Right renal cortex interstitium (tissue), 3 donors: Measurements from ENCODE around the gene ZNF410. TPM values are rescaled to one million over a fixed set of nuclear protein-coding genes. Genes with fewer than 3 reads are reported as not detected.
"Not testable (repeated sequence)": the region's sequence is repeated elsewhere in the genome, so short reads cannot be mapped to it uniquely, and the experiment has no call there.

Source experiments
- DNase-seq, 3 donors: peaks; one replicate each; pipeline ENCODE4 v3.0.0-alpha.2; 2013; ENCODE audit warnings: low read depth in 3 of 3, low spot score in 2 of 3
- polyA plus RNA-seq, 3 donors: library from polyadenylated mRNA; unstranded; fragments of 120-200 nt; gene quantifications; one replicate each; pipeline ENCODE4 v1.2.1, GENCODE V29; 2013; ENCODE audit not compliant: insufficient read length in 3 of 3

Gene ZNF410, protein sequence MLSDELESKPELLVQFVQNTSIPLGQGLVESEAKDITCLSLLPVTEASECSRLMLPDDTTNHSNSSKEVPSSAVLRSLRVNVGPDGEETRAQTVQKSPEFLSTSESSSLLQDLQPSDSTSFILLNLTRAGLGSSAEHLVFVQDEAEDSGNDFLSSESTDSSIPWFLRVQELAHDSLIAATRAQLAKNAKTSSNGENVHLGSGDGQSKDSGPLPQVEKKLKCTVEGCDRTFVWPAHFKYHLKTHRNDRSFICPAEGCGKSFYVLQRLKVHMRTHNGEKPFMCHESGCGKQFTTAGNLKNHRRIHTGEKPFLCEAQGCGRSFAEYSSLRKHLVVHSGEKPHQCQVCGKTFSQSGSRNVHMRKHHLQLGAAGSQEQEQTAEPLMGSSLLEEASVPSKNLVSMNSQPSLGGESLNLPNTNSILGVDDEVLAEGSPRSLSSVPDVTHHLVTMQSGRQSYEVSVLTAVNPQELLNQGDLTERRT
- polyA plus RNA-seq: 10 to 100 TPM; 57.7 to 62.2 (median 60.8) TPM

GRCh38 chr14:73886449-73887317 is at the start of gene ZNF410:
Gene ZNF410 (plus strand): TSS chr14:73886859. CDS start chr14:73892176, 5,317 bp downstream.
- peak; percentile 82 to 87 (median 86) for DNase-seq

DNA sequence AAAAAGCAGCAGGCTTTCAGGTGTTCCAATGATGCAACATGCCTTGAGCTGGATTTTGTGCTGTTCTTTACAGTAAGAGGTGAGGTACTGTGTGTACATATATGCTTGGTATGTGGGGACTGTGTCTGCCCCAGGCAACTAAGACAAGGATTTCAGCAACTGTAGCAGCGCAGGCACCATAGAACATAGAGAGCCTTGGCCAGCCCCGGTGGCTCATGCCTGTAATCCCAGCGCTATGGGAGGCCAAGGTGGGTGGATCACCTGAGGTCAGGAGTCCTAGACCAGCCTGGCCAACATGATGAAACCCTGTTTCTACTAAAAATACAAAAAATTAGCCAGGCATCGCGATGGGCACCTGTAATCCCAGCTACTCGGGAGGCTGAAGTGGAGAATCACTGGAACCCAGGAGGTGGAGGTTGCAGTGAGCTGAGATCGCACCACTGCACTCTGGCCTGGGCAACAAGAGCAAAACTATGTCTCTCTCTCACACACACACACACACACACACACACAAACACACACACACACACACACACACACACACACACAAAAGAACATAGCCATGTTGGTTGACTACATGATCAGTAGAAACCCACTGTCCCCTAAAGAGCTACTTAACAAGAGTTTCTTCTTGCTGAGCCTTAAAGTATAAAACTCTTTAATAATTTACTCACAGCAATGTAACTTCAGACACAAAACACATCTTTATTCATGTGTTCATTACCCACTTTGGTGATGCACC is 48.2 kb upstream of the ZNF410 start:
- DNase-seq: not testable (repeated sequence)

DNA sequence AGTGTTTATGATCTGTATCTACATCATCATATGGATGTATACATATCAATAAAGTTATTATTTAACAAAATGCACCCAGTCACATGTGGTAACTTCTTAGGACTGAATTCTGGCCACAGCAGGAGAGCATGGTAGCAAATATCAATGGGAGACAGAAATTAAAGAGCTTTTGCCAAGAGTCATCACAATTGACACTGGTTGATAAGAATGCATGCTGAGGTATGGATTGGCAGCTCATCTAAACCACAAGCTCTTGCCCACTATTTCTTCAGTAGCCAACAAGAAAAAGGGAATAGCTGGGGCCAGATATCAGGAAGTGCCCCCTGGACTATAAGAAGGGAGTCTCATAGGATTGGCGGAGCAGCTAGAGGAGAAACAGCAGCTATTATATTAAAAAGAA is 44.5 kb upstream of the ZNF410 start:
- DNase-seq: no peak

DNA sequence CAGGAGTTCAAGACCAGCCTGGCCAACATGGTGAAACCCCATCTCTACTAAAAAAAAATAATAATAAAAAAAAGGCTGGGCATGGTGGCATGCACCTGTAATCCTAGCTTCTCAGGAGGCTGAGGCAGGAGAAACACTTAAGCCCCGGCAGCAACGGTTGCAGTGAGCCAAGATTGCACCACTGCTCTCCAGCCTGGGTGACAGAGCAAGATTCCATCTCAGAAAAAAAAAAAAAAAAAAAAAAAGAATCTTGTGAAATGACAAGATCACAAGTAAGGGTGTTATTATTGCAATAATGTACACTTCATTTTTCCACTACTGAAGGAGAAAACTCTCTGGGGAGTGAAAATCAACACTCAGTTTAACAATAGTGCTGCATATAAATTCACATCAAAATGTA is 43.8 kb upstream of the ZNF410 start:
- DNase-seq: no peak

DNA sequence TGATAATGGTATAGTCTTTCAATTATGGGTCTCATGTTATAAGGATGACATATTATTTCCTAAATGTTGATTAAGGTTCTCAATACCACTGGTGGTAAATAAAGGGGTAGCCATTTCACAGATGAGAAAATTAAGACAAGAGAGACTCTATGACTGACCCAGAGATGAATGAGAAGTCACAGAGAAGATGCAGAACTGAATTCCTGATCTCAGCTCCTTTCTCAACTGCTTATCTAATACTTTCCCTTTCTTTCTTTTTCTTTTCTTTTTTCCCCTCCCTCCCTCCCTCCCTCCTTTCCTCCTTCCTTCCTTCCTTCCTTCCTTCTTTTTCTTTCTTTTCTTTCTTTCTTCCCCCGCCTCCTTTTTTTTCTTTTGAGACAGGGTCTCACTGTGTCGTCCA is 43.4 kb upstream of the ZNF410 start:
- no peak for DNase-seq

DNA sequence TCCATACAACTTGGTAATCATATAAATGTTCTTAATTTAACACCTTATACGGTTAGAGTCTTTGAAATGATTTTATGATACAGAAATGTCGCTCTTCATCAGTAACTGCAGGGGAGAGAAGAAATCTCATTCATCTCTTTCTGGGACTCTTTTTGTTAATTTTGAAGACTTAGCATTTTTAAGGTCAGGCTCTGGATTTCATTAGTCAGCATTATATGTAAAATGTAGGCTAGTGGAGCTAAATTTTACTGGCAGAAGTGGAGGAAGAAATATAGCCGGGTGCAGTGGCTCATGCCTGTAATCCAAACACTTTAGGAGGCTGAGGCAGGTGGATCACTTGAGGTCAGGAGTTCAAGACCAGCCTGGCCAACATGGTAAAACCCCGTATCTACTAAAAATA is 39.7 kb upstream of the ZNF410 start:
- DNase-seq: no peak

GRCh38 chr14:73851000-73851399 is 35.7 kb upstream of the ZNF410 start:
- no peak for DNase-seq

- DNase-seq: peak; percentile 85 to 92 (median 91)
These were observed 34.9 kb upstream of the ZNF410 start, which contains the start of gene PTGR2 for GRCh38 chr14:73851567-73852382. Gene PTGR2 (plus strand): TSS chr14:73851831. CDS start chr14:73858863, 7,032 bp downstream.

- DNase-seq: no peak
These were observed 27.5 kb upstream of the ZNF410 start for GRCh38 chr14:73859145-73859544.

- DNase-seq: no peak
These were observed 25.6 kb upstream of the ZNF410 start for GRCh38 chr14:73861073-73861472.

- DNase-seq: no peak
These were observed 24.2 kb upstream of the ZNF410 start for GRCh38 chr14:73862480-73862879.

GRCh38 chr14:73863209-73863608 is 23.4 kb upstream of the ZNF410 start:
- DNase-seq: no peak

- DNase-seq: no peak
These were observed 21.0 kb upstream of the ZNF410 start for GRCh38 chr14:73865534-73866113.

DNA sequence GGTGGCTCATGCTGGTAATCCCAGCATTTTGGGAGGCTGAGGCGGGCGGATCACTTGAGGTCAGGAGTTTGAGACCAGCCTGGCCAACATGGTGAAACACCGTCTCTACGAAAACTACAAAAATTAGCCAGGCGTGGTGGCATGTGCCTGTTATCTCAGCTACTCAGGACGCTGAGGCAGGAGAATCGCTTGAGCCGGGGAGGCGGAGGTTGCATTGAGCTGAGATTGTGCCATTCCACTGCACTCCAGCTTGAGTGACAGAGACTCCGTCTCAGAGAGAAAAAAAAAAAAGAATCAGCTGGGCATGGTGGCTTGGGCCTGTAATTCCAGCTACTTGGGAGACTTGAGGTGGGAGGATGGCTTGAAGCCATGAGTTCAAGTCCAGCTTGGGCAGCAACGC is 16.9 kb upstream of the ZNF410 start:
- DNase-seq: not testable (repeated sequence)

DNA sequence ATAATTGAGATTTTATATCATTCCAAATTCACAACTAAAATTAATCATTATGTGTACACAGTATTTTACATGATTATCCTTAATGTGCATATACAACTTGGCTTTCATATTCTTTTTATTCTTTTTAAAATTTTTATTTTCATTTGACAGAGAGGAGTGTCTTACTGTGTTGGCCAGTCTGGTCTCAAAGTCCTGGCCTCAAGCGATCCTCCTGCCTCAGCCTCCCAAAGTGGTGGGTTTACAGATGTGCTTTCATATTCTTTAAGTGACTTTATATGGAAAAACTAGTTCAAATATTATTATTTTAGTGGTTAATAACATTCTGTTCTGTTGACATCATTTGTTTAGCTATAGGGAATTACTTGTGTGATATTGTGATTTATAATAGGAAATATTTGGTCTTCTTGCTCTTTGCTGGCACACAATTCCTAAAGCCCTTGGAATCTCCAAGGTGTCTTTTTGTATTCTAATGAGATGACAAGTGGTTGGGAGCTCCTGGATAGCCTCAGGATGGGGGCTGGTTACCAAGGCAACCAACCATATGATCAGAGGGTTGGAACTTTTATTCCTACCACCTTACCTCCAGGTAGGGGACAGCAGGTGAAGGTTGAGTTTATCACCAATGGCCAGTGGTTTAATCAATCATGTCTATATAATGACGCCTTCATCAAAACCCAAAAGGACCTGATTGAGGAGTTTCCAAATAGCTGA is 16.0 kb upstream of the ZNF410 start:
- DNase-seq: no peak

DNA sequence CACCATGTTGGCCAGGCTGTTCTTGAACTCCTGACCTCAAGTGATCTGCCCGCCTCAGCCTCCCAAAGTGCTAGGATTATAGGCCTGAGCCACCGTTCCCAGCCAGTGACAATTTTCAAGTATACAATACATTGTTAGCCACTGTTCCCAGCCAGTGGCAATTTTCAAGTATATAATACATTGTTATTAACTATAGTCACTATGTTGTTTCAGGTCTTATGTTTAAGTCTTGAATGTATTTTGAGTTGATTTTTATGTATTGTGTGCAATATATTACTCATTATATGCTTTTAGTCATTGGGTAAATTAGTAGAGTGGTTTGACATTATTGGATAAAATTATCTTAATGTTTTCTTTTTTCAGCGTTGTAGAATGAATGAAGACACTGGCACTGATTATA is 13.0 kb upstream of the ZNF410 start:
- DNase-seq: no peak

DNA sequence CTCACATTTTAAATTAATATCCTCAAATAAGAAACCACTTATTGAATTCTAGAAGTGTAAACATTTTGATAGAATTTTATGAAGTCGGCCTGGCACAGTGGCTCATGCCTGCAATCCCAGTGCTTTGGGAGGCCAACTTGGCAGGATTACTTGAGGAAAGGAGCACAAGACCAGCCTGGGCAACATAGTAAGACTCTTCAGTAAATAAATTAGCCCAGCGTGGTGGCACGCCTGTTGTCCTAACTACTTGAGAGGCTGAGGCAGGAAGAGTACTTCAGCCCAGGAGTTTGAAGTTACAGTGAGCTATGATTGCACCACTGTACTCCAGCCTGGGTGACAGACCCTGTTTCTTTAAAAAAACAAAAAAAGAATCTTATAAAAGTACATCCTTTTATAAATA is 8.9 kb upstream of the ZNF410 start:
- DNase-seq: no peak

DNA sequence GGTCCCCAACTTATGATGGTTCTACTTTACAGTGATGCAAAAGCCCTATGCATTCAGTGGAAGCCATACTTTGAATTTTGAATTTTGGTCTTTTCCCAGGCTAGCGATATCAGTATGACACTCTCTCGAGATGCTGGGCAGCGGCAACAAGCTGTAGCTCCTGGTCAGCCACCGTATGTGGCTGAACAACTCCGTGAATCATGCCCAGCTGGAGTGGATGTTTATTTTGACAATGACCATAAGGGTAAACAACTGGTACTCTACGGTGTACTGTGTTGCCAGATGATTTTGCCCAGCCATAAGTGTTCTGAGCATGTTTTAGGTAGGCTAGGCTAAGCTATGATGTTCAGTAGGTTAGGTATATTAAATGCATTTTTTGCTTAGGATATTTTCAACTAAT is 8.2 kb upstream of the ZNF410 start:
- no peak for DNase-seq

DNA sequence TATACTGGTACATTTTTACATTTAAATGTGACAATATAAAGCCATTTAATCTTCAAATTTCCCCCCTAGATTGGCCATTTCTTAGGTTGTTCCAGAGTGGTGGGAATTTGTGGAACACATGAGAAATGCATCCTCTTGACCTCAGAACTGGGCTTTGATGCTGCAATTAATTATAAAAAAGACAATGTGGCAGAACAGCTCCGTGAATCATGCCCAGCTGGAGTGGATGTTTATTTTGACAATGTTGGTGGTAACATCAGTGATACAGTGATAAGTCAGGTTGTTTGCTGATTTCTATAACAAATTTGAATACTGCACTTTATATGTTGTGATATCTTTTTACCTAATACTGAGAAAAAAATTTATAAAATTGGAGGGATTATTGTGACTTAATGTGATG is 7.6 kb upstream of the ZNF410 start:
- DNase-seq: no peak
